ENCODE measurements around the gene SINHCAF.

- no peak for TF ChIP-seq CTCF (IDR thresholded peaks at IDR 0.05)
- no peak for TF ChIP-seq POLR2A (IDR thresholded peaks at IDR 0.05)
Observed at GRCh38 chr12:31248815-31249214, 77.1 kb downstream of the SINHCAF start.
